Fibroblast of villous mesenchyme (primary cell): ENCODE results near the gene SIX2. TPM values are rescaled to one million over a fixed set of nuclear protein-coding genes. Genes with fewer than 3 reads are reported as not detected.
A peak's percentile ranks its signal among the peaks of the same experiment; 100 is the strongest.

Experiments
- DNase-seq: peaks from one replicate; pipeline ENCODE4 v3.0.0-alpha.2; 2010; ENCODE audit warnings: low read depth
- H3K4me3 ChIP-seq: 2 replicates; pipeline ENCODE4 v1.5.1; 2011; ENCODE audit warnings: low read depth, mild to moderate bottlenecking, low read length
- CTCF ChIP-seq: IDR thresholded peaks from 2 replicates; pipeline ENCODE4 v1.5.1; 2012; ENCODE audit warnings: low read depth, mild to moderate bottlenecking, low read length; ENCODE audit not compliant: insufficient read depth
- total RNA-seq: library from RNA; depleted of rRNA; stranded (reverse); fragments of >200 nt; gene quantifications from 2 replicates; pipeline ENCODE4 v1.2.3, GENCODE V29; 2012

The SIX2 gene
- total RNA-seq, 1 donor, result under 0.01 TPM

- no peak for DNase-seq
- no peak for TF ChIP-seq CTCF
- no peak overlapping the region for H3K4me3 ChIP-seq
Measured at GRCh38 chr2:45001869-45002385, 7.3 kb downstream of the SIX2 start.

GRCh38 chr2:45000921-45001868 lies 8.1 kb downstream of the SIX2 start:
- no peak for DNase-seq
- peak overlapping the region; percentile 23 for H3K4me3 ChIP-seq
- no peak for TF ChIP-seq CTCF

- no peak for TF ChIP-seq CTCF
- DNase-seq, result no peak
- no peak overlapping the region for H3K4me3 ChIP-seq
Measured at GRCh38 chr2:45000341-45000901, 8.8 kb downstream of the SIX2 start.

- TF ChIP-seq CTCF, result no peak
- no peak for DNase-seq
- no peak overlapping the region for H3K4me3 ChIP-seq
Measured at GRCh38 chr2:44999540-44999939, 9.7 kb downstream of the SIX2 start.

GRCh38 chr2:44997963-44998362 lies 11.3 kb downstream of the SIX2 start:
- no peak for DNase-seq
- no peak overlapping the region for H3K4me3 ChIP-seq
- TF ChIP-seq CTCF, result no peak

GRCh38 chr2:44996356-44996755 lies 12.9 kb downstream of the SIX2 start:
- DNase-seq, result no peak
- no peak for TF ChIP-seq CTCF
- H3K4me3 ChIP-seq, result no peak overlapping the region
